SW480 (cell line): ENCODE results near the gene SHTN1.

ENCODE experiments used
- DNase-seq: peaks from one replicate; pipeline ENCODE4 v3.0.0-alpha.2; 2016; ENCODE audit warnings: low spot score

The SHTN1 gene, protein sequence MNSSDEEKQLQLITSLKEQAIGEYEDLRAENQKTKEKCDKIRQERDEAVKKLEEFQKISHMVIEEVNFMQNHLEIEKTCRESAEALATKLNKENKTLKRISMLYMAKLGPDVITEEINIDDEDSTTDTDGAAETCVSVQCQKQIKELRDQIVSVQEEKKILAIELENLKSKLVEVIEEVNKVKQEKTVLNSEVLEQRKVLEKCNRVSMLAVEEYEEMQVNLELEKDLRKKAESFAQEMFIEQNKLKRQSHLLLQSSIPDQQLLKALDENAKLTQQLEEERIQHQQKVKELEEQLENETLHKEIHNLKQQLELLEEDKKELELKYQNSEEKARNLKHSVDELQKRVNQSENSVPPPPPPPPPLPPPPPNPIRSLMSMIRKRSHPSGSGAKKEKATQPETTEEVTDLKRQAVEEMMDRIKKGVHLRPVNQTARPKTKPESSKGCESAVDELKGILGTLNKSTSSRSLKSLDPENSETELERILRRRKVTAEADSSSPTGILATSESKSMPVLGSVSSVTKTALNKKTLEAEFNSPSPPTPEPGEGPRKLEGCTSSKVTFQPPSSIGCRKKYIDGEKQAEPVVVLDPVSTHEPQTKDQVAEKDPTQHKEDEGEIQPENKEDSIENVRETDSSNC

DNA sequence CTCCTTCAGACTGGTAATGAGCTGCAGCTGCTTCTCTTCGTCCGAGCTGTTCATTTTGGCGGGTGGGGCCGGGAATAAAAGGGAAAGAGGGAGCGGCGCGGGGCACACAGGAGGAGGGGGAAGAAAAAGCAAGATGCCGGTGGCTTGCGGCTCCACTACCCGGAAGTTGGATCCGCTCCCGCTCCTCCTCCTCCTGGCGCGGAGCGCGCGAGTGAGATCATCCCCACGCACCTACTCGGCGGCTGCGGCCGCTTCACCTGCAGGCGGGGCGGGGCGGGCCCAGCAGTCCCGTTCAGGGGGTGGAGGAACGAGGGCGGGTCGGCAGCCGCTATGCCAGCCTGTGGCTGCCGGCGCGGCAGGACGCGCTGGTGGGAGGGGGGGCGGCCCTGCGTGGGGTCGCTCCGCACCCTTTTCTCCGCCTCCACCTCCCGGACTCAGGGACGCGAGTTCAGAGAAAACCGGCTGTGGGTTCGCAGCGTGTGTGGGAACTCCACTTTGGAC, at the start of gene SHTN1:
TSS of gene SHTN1 (minus strand) at position 162 of the 501 bp plus-strand sequence. CDS start at position 54, 108 bp downstream.
- DNase-seq = peak; percentile 89

DNA sequence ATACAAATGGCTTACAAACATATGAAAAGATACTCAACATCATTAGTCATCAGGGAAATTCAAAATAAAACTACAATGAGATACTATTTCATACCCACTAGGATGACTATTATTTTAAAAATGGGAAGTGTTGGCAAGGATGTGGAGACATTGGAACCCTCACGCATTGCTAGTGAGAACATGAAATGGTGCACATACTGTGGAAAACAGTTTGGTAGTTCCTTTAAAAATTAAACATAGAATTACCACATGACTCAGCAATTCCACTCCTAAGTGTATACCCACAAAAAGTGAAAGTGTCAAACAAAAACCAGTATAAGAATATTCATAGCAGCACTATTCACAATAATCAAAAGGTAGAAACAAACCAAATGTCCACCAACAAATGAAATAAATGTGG, 48.5 kb upstream of the SHTN1 start:
- DNase-seq = no peak

- DNase-seq = no peak
These were observed 43.0 kb upstream of the SHTN1 start for GRCh38 chr10:117047947-117048346.

DNA sequence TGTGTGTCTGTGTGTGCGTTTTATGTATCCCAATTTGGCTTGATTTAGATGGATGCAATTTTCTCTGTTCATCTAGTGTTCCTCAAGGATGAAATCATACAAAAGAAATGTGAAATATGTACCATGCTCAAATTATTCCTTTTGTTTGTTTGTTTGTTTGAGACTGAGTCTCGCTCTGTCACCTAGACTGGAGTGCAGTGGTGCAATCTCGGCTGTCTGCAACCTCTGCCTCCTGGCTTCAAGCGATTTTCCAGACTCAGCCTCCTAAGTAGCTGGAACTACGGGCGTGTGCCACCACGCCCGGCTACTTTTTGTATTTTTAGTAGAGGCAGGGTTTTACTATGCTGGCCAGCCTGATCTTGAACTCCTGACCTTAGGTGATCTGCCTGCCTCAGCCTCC, 11.3 kb upstream of the SHTN1 start:
- no peak for DNase-seq

- peak; percentile 20 for DNase-seq
These were observed 9.8 kb upstream of the SHTN1 start for GRCh38 chr10:117014835-117015234.

- peak; percentile 47 for DNase-seq
These were observed 2.1 kb upstream of the SHTN1 start for GRCh38 chr10:117007080-117007479.

DNA sequence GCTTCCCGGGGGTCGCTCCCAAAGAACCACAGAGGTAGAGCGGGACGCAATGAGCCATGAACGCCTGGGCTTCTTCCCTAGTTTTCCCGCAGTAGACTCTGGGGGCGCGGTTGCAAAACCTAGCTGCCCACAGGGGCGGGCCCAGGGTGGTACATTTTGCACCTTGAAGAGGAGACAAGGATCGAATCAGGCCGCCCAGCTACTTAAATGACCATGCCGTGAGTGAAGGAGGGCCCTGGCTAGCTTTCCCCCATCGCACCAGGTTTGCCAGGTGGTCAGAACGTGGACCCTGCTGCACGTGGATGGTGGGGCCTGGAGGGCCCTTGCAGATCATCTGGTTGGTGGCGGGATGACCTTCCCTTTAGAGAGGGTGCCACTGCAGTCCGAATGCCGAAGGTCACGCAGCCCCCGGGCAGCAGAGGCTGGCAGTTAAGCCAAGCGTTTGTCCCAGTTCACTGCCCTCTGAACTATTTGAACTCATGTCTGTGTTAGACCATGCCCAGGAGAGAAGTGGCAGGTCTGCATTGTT, 604 bp upstream of the SHTN1 start:
- peak; percentile 50 for DNase-seq

GRCh38 chr10:117004227-117005025, 561 bp downstream of the SHTN1 start:
- DNase-seq = peak; percentile 77

GRCh38 chr10:117003336-117003735, 1.7 kb downstream of the SHTN1 start:
- no peak for DNase-seq

DNA sequence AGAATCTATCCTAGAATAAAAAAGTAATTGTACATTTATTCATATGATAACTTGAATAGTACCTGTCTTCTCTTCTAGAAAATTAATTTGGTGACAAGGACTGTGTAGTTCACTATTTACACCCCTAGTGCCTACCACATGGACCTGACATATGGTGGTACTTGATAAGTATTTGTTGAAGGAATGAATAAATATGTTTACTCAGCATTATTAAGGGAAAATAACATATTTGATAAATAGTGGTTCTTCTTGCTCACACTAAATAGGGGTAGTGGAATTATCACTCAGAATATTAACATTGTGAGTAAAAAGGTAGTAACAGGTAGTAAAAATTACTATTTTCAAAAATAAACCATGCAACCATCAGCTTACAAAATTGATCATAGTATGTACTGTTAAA, 2.8 kb downstream of the SHTN1 start:
- DNase-seq = no peak

- DNase-seq = no peak
These were observed 3.8 kb downstream of the SHTN1 start for GRCh38 chr10:117001144-117001543.

GRCh38 chr10:117000580-117000979, 4.4 kb downstream of the SHTN1 start:
- DNase-seq = no peak

DNA sequence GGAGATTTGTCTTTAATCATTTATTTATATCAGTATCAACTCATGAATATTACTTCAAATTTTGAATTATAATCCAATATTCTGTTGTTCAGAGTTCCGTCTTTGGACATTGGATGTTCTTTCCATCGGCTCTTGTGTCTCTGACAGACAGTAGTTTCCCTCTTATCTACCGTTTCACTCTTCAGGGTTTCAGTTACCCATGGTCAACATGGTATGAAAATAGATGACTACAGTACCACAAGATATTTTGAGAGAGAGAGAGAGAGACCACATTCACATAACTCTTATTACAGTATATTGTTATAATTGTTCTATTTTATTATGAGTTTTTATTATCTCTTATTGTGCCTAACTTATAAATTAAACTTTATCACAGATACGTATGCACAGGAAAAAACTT, 6.8 kb downstream of the SHTN1 start:
- DNase-seq = no peak

- DNase-seq = no peak
These were observed 8.0 kb downstream of the SHTN1 start for GRCh38 chr10:116997015-116997414.

- DNase-seq = no peak
These were observed 9.3 kb downstream of the SHTN1 start for GRCh38 chr10:116995648-116996047.

GRCh38 chr10:116994113-116994890, 10.7 kb downstream of the SHTN1 start:
- DNase-seq = no peak

DNA sequence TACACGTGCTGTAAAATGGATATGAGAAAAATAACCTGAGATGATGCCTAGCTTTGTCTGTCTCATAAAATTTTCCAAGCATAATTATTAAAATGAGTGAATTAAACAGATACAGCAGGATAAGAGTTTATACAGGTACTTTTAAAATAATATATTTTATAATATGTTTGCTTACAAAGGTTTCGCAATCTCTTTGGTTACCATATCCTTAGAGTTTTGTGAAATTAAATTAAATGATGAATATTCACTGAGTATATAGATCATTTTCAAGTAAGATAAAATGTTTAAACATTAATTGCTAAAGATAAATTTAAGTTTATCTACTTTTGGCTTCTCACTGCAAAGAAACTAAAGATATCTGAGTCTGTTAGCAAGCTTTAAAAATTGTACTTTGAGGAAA, 11.4 kb downstream of the SHTN1 start:
- no peak for DNase-seq

DNA sequence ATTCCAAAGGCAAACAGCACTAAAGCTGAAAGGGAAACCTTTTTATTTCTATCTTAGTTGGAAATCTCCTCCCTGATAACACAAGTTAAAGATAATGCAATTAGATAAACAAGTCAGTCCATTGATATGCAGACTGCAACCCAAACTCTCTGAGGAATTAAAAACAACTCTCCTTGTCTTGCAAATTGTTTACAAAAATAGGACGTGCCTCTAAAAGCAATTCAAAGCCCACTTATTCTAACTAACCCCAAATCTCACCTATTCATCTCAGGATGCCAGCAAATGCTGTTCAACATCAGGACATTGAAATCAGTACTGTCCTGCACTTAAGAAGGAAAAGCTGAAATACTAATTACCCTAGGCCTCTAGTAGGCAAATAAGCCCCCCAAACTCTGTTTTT, 12.8 kb downstream of the SHTN1 start:
- DNase-seq = no peak

GRCh38 chr10:116990276-116990800, 14.6 kb downstream of the SHTN1 start:
- no peak for DNase-seq

DNA sequence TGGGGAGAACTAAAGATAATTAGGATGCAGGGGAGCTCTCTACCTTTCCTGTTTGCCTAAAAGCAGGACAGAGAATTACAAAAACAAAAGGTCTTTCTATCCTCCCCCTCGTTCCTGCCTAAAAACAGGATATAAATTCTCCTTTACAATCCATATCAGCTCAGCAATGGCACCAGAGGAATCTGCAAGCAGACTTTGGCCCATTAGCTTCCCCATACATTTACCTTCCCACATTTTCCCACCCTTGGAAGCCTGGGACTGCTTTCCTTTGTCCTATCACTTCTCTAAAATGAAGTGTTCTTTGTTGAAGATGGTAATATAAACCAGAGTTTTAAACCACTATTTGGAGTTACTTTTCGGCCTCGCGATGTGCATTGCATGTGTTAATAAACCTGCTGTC, 15.5 kb downstream of the SHTN1 start:
- DNase-seq = no peak

DNA sequence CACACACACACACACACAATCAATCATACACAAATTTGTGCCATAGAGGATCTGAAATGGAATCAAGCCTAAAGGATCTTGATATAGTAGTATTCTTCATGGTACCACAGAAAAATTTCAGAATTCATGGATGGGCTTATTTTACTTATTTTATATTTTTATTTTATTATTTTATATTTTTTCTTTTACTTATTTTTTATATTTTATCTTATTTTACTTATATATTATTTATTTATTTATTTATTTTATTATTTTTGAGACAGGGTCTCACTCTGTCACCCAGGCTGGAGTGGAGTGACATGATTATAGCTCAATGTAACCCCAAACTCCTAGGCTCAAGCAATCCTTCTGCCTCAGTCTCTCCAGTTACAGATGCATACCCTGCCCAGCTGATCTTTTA, 16.7 kb downstream of the SHTN1 start:
- no peak for DNase-seq
